Testis (tissue), 2 donors: Measurements from ENCODE around the gene SLC46A2.

Experiments
- CTCF ChIP-seq, 3 experiments: fragments of 450-650 bp in 2 of 3; fragments of 200-600 bp in 1 of 3; sonication (generic) in 1 of 3; IDR thresholded peaks; one replicate each; pipeline ENCODE4 v1.5.1; 2016 to 2019; ENCODE audit warnings: antibody characterized with exemption in 3 of 3, mild to moderate bottlenecking in 2 of 3, moderate library complexity in 1 of 3
- POLR2A ChIP-seq: fragments of 450-650 bp; IDR thresholded peaks from one replicate; pipeline ENCODE4 v1.6.1; 2017; ENCODE audit warnings: antibody characterized with exemption, mild to moderate bottlenecking, moderate library complexity

GRCh38 chr9:112912636-112913035 is 22.0 kb upstream of the SLC46A2 start:
- TF ChIP-seq CTCF (IDR thresholded peaks at IDR 0.05) (no peak), POLR2A (no peak)
